ENCODE data around the gene A4GALT.

GRCh38 chr22:42714768-42715390 lies 5.8 kb downstream of the A4GALT start:
- TF ChIP-seq SP1 (IDR thresholded peaks at IDR 0.05) = no peak
- TF ChIP-seq LEF1 (IDR thresholded peaks at IDR 0.05; ENCODE audit: borderline replicate concordance) = no peak
- no peak for TF ChIP-seq FOXK2 (IDR thresholded peaks at IDR 0.05)
- TF ChIP-seq FOXA1 (IDR thresholded peaks at IDR 0.05) = no peak
- no peak for TF ChIP-seq ARNT (IDR thresholded peaks at IDR 0.05)

All from HEK293T (cell line).